Glomerular endothelial cell (primary cell): ENCODE data around the gene ASCC1. TPM values are rescaled to one million over a fixed set of nuclear protein-coding genes. Genes with fewer than 3 reads are reported as not detected.

ENCODE experiments used
- DNase-seq: peaks from one replicate; pipeline ENCODE4 v3.0.0-alpha.2; 2011; ENCODE audit warnings: low read depth, low spot score; ENCODE audit errors: extremely low read depth
- total RNA-seq: library from RNA; depleted of rRNA; stranded (reverse); fragments of >200 nt; gene quantifications from 2 replicates; pipeline ENCODE4 v1.2.3, GENCODE V29; 2015

Gene ASCC1
- total RNA-seq, 1 donor from 2014 or later: 26.3 TPM

GRCh38 chr10:72105098-72105475 is 111.0 kb downstream of the ASCC1 start:
- DNase-seq: no peak

- no peak for DNase-seq
Observed at GRCh38 chr10:72104472-72105097, 111.5 kb downstream of the ASCC1 start.

- no peak for DNase-seq
Observed at GRCh38 chr10:72099600-72099921, 116.5 kb downstream of the ASCC1 start.

GRCh38 chr10:72098836-72099599 is 117.1 kb downstream of the ASCC1 start:
- DNase-seq: no peak

GRCh38 chr10:72098301-72098835 is 117.7 kb downstream of the ASCC1 start:
- DNase-seq: no peak

- peak; percentile 42 for DNase-seq
Observed at GRCh38 chr10:72097448-72098300, 118.4 kb downstream of the ASCC1 start.

GRCh38 chr10:72096115-72097000 is 119.7 kb downstream of the ASCC1 start:
- DNase-seq: no peak

- DNase-seq: no peak
Observed at GRCh38 chr10:72095195-72095594, 120.9 kb downstream of the ASCC1 start.

GRCh38 chr10:72094574-72094973 is 121.5 kb downstream of the ASCC1 start:
- no peak for DNase-seq

- no peak for DNase-seq
Observed at GRCh38 chr10:72093450-72093849, 122.6 kb downstream of the ASCC1 start.

- DNase-seq: no peak
Observed at GRCh38 chr10:72092987-72093386, 123.1 kb downstream of the ASCC1 start.

- DNase-seq: no peak
Observed at GRCh38 chr10:72092171-72092924, 123.7 kb downstream of the ASCC1 start.

- no peak for DNase-seq
Observed at GRCh38 chr10:72090326-72090725, 125.8 kb downstream of the ASCC1 start.

GRCh38 chr10:72089618-72090017 is 126.5 kb downstream of the ASCC1 start:
- no peak for DNase-seq

GRCh38 chr10:72088889-72089575 is 127.0 kb downstream of the ASCC1 start:
- no peak for DNase-seq

- DNase-seq: no peak
Observed at GRCh38 chr10:72087969-72088888, 127.8 kb downstream of the ASCC1 start, which contains the start of gene SPOCK2. SPOCK2 (minus strand) TSS chr10:72088551; CDS start chr10:72088328, 223 bp downstream.

- DNase-seq: no peak
Observed at GRCh38 chr10:72087392-72087968, 128.6 kb downstream of the ASCC1 start.
